ENCODE results near the gene COX10.

DNA sequence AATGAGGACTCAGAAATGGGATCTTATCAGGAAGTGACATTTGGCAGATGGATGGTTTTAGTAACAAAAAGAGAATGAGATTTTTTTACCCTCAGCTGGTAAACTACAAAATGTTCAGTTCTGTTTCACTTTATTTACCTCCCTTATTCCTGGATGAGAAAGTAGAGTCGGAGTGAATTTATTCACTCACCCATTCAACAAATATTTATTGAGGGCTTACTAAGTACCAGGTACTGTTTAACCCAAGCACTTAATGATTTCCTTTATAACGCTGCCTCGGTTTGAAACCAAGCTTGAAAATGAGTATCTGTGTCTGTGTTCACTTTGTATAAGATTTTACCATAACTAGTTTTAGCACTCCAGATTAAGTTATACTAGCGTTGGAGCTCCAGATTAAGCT is 129.3 kb downstream of the COX10 start:
- TF ChIP-seq, protein P1, sequence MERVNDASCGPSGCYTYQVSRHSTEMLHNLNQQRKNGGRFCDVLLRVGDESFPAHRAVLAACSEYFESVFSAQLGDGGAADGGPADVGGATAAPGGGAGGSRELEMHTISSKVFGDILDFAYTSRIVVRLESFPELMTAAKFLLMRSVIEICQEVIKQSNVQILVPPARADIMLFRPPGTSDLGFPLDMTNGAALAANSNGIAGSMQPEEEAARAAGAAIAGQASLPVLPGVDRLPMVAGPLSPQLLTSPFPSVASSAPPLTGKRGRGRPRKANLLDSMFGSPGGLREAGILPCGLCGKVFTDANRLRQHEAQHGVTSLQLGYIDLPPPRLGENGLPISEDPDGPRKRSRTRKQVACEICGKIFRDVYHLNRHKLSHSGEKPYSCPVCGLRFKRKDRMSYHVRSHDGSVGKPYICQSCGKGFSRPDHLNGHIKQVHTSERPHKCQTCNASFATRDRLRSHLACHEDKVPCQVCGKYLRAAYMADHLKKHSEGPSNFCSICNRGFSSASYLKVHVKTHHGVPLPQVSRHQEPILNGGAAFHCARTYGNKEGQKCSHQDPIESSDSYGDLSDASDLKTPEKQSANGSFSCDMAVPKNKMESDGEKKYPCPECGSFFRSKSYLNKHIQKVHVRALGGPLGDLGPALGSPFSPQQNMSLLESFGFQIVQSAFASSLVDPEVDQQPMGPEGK (CRISPR knock-in tag; IDR thresholded peaks at IDR 0.05; ENCODE audit: borderline replicate concordance): no peak
- TF ChIP-seq ESRRG (CRISPR knock-in tag; IDR thresholded peaks at IDR 0.05): no peak
- TF ChIP-seq, protein P2, sequence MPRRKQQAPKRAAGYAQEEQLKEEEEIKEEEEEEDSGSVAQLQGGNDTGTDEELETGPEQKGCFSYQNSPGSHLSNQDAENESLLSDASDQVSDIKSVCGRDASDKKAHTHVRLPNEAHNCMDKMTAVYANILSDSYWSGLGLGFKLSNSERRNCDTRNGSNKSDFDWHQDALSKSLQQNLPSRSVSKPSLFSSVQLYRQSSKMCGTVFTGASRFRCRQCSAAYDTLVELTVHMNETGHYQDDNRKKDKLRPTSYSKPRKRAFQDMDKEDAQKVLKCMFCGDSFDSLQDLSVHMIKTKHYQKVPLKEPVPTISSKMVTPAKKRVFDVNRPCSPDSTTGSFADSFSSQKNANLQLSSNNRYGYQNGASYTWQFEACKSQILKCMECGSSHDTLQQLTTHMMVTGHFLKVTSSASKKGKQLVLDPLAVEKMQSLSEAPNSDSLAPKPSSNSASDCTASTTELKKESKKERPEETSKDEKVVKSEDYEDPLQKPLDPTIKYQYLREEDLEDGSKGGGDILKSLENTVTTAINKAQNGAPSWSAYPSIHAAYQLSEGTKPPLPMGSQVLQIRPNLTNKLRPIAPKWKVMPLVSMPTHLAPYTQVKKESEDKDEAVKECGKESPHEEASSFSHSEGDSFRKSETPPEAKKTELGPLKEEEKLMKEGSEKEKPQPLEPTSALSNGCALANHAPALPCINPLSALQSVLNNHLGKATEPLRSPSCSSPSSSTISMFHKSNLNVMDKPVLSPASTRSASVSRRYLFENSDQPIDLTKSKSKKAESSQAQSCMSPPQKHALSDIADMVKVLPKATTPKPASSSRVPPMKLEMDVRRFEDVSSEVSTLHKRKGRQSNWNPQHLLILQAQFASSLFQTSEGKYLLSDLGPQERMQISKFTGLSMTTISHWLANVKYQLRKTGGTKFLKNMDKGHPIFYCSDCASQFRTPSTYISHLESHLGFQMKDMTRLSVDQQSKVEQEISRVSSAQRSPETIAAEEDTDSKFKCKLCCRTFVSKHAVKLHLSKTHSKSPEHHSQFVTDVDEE (CRISPR knock-in tag; IDR thresholded peaks at IDR 0.05): no peak
- TF ChIP-seq ZFP3 (CRISPR knock-in tag; IDR thresholded peaks at IDR 0.05): no peak
- TF ChIP-seq TCF4 (CRISPR knock-in tag; IDR thresholded peaks at IDR 0.05; ENCODE audit: borderline replicate concordance): no peak
